Ishikawa (cell line): Measurements from ENCODE around the gene MOAP1.

Experiments
- EP300 ChIP-seq: IDR thresholded peaks from 2 replicates; pipeline ENCODE4 v1.6.1; 2012; ENCODE audit warnings: borderline replicate concordance
- FOXM1 ChIP-seq: IDR thresholded peaks from 2 replicates; pipeline ENCODE4 v1.6.1; 2012; ENCODE audit warnings: low read depth, borderline replicate concordance
- NFIC ChIP-seq: IDR thresholded peaks from 2 replicates; pipeline ENCODE4 v1.6.1; 2012
- REST ChIP-seq: IDR thresholded peaks from 2 replicates; pipeline ENCODE4 v1.6.1; 2012; ENCODE audit warnings: low read depth, mild to moderate bottlenecking

- TF ChIP-seq FOXM1: no peak
- no peak for TF ChIP-seq REST
- no peak for TF ChIP-seq EP300
- TF ChIP-seq NFIC: no peak
Observed at GRCh38 chr14:93156693-93157369, 27.9 kb downstream of the MOAP1 start.
